Thoracic aorta (tissue), 2 donors: ENCODE data around the gene SLAIN1. TPM values are rescaled to one million over a fixed set of nuclear protein-coding genes. Genes with fewer than 3 reads are reported as not detected.

Experiments
- ATAC-seq: fragments of 150-250 bp; one replicate; pipeline ENCODE4 v1.8.0; 2017; ENCODE audit warnings: low read depth; ENCODE audit not compliant: insufficient number of reproducible peaks, low FRiP score
- DNase-seq: peaks from one replicate; pipeline ENCODE4 v3.0.0-alpha.2; 2020; ENCODE audit warnings: low spot score
- H3K27ac ChIP-seq, 2 donors: fragments of 200-600 bp; sonication (generic); 1 replicate in 1 of 2; 2 replicates in 1 of 2; pipeline ENCODE4 v1.5.1; 2016; ENCODE audit warnings: mild to moderate bottlenecking in 2 of 2, moderate library complexity in 2 of 2
- H3K27me3 ChIP-seq: fragments of 200-600 bp; sonication (generic); replicated peaks from 2 replicates; pipeline ENCODE4 v1.6.0; 2016; ENCODE audit warnings: mild to moderate bottlenecking; ENCODE audit not compliant: insufficient read depth
- H3K36me3 ChIP-seq: fragments of 200-600 bp; sonication (generic); one replicate; pipeline ENCODE4 v1.5.1; 2016
- H3K4me1 ChIP-seq, 2 donors: fragments of 200-600 bp; sonication (generic); 1 replicate in 1 of 2; 2 replicates in 1 of 2; pipeline versions ENCODE4 v1.5.1 to v1.6.0; 2016; ENCODE audit warnings: low read depth in 2 of 2, mild to moderate bottlenecking in 1 of 2; ENCODE audit not compliant: control insufficient read depth in 1 of 2
- H3K4me3 ChIP-seq: fragments of 200-600 bp; sonication (generic); 2 replicates; pipeline ENCODE4 v1.5.1; 2016; ENCODE audit warnings: mild to moderate bottlenecking
- H3K9me3 ChIP-seq: fragments of 200-600 bp; sonication (generic); 2 replicates; pipeline ENCODE4 v1.5.1; 2016
- total RNA-seq, 2 donors: library from RNA; depleted of rRNA; stranded (reverse); fragments of >200 nt; gene quantifications; one replicate each; pipeline versions ENCODE4 v1.1.0 to v1.2.3, GENCODE V29; 2016
- TF ChIP-seq, protein P1 (sequence below): fragments of 200-600 bp; sonication (generic); IDR thresholded peaks from one replicate; pipeline ENCODE4 v1.5.1; 2019; ENCODE audit warnings: antibody characterized with exemption

Gene SLAIN1
- total RNA-seq, 2 donors from 2014 or later: 10.5 to 12.9 TPM

DNA sequence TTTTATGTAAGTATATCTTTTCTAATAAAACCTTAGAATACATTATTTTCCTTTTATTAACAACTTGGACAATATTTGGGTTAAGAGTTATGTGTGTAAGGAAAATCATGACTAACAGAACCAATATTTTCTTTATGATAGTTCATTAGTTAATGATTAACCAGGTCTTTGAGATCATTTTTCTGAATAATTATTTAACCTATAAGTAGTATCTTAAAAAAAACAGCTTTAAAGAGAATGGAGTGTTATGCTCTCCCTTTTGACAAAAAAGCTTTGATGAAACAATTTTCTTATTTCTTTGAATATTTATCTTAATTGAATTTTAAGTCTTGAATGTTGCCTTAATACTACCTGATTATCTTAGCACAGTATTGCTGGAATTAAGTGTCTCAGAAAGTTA, 3.8 kb downstream of the SLAIN1 start:
- no peak overlapping the region for H3K4me3 ChIP-seq
- no peaks in the 10 kb centered on the region for H3K27me3 ChIP-seq
- H3K9me3 ChIP-seq: no peaks in the 10 kb centered on the region
- ATAC-seq: no peak
- no peaks in the 10 kb centered on the region for H3K36me3 ChIP-seq
- no peak for DNase-seq
- no peak overlapping the region for H3K27ac ChIP-seq
- H3K4me1 ChIP-seq: peaks cover 11 to 16% of the 10 kb centered on the region in 2 donors
- TF ChIP-seq, protein P1, sequence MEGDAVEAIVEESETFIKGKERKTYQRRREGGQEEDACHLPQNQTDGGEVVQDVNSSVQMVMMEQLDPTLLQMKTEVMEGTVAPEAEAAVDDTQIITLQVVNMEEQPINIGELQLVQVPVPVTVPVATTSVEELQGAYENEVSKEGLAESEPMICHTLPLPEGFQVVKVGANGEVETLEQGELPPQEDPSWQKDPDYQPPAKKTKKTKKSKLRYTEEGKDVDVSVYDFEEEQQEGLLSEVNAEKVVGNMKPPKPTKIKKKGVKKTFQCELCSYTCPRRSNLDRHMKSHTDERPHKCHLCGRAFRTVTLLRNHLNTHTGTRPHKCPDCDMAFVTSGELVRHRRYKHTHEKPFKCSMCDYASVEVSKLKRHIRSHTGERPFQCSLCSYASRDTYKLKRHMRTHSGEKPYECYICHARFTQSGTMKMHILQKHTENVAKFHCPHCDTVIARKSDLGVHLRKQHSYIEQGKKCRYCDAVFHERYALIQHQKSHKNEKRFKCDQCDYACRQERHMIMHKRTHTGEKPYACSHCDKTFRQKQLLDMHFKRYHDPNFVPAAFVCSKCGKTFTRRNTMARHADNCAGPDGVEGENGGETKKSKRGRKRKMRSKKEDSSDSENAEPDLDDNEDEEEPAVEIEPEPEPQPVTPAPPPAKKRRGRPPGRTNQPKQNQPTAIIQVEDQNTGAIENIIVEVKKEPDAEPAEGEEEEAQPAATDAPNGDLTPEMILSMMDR: no peak

DNA sequence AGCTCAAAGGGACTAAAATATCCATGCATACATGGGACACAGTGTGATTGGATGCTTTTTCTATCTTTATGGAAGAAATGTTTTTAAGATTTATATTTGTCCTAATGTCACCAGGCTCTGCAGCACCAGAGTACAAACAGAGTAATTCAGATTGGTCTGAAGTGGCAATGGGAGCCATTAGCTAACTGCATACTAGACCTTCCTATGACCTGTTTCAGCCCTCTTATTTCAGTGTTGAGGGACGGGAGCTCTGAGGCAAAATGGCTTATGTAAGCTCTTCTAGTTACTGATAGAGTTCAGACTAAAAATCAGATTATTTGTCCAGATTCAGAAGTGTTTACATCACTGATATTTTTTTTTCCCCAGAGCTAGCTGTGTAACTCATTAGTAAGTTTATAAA, 4.9 kb downstream of the SLAIN1 start:
- ATAC-seq: no peak
- Histone ChIP-seq H3K27ac (no peak overlapping the region), H3K4me1 (peaks cover 7 to 8% of the 10 kb centered on the region in 2 donors), H3K9me3 (no peaks in the 10 kb centered on the region), H3K36me3 (no peaks in the 10 kb centered on the region), H3K4me3 (no peak overlapping the region), H3K27me3 (no peaks in the 10 kb centered on the region)
- no peak for DNase-seq
- TF ChIP-seq, protein P1: no peak

DNA sequence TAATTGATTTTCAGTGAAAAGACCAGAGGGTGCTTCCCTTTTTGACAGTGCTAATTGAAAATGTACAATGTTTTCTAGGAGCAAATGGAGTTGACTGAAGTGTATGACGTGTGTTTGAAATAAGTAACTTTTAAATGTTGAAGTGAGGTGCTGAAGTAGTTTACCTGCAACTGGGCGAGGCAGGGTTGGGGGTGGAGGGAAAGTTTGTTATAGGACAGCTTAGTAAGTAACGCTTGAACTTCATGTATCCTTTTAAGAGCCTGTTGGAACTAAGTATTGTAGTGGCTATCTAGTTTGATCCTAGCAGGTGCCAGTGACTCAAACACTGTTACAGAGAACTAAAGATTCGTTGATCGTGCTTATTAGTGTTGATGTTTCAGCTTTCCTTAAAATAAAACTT, 5.9 kb downstream of the SLAIN1 start:
- ATAC-seq (no peak), DNase-seq (no peak)
- Histone ChIP-seq H3K36me3 (peaks cover 3% of the 10 kb centered on the region), H3K9me3 (no peaks in the 10 kb centered on the region), H3K27ac (no peak overlapping the region), H3K4me1 (peaks cover 7 to 8% of the 10 kb centered on the region in 2 donors), H3K27me3 (no peaks in the 10 kb centered on the region), H3K4me3 (no peak overlapping the region)
- TF ChIP-seq, protein P1: no peak

DNA sequence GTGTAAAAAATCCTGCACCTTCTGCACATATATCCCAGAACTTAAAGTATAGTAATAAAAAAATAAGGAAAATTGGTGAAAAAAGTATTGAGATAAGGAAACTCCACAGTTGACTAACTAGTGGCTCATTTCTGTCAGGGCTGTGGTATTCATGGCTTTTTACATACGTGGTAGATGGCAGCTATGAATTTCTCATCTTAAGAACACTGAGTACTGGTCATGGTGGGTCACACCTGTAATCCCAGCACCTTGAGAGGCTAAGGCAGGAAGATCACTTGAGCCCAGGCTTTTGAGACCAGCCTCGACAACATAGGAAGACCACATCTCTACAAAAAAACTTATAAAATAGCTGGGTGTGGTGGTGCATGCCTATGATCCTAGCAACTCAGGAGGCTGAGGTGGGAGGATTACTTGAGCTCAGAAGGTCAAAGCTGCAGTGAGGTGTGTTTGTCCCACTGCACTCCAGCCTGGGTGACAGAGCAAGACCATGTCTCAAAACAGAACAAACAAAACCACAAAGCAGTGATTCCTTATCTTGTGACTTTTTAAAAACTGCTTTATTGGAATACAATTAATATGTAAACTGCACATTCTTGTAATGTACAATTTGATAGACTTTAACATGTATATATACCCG, 16.8 kb downstream of the SLAIN1 start:
- TF ChIP-seq, protein P1: no peak
- no peaks in the 10 kb centered on the region for H3K9me3 ChIP-seq

DNA sequence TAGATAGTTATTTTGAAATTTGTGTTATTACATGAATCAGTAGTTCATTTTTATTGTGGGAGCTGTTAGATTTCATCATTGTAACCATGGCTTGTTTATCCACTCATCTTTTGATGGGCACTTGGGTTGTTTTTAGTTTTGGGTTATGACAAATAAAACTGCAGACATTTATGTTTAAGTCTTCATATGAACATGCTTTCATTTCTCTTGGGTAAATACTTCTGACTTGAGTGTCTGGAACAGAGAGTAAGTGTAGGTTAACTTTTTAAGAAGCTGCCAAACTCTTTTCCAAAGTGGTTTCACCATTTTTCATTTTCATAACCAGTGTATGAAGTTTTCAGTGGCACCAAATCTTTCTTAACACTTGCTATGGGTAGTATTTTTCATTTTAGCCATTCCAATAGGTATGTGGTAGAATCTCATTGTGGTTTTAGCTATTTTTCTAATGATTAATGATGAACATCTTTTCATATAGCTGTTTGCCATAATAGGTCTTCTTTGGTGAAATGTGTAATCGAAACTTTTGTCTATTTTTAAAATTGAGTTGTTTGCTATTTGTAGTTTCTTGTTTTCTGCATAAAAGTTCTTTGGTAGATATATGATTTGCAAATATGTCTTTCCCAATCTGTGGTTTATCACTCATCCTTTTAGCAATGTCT, 17.9 kb downstream of the SLAIN1 start:
- no peak overlapping the region for H3K27ac ChIP-seq
- no peaks in the 10 kb centered on the region for H3K36me3 ChIP-seq
- H3K4me3 ChIP-seq: no peak overlapping the region
- TF ChIP-seq, protein P1: no peak
- ATAC-seq: no peak
- H3K4me1 ChIP-seq: peaks cover 0 to 7% of the 10 kb centered on the region in 2 donors
- H3K9me3 ChIP-seq: no peaks in the 10 kb centered on the region
- no peak for DNase-seq
- H3K27me3 ChIP-seq: no peaks in the 10 kb centered on the region

More for the DNA sequence above, 16.8 kb downstream of the SLAIN1 start:
- Histone ChIP-seq H3K36me3 (no peaks in the 10 kb centered on the region), H3K27ac (no peak overlapping the region), H3K4me1 (peaks cover 0 to 4% of the 10 kb centered on the region in 2 donors), H3K4me3 (no peak overlapping the region), H3K27me3 (no peaks in the 10 kb centered on the region)
- no peak for ATAC-seq
- no peak for DNase-seq
